IPS-15b (cell line): ENCODE data around the gene SAMD15.

Experiments used
- H3K27me3 ChIP-seq: one replicate; pipeline ENCODE4 v1.6.1; 2013; ENCODE audit warnings: low read length; ENCODE audit not compliant: control insufficient read depth, insufficient read depth
- H3K36me3 ChIP-seq: one replicate; pipeline ENCODE4 v1.6.1; 2013; ENCODE audit warnings: low read length; ENCODE audit not compliant: control insufficient read depth, insufficient read depth
- H3K4me1 ChIP-seq: one replicate; pipeline ENCODE4 v1.6.1; 2013; ENCODE audit warnings: mild to moderate bottlenecking, low read length; ENCODE audit not compliant: control insufficient read depth, insufficient read depth
- H3K4me3 ChIP-seq: one replicate; pipeline ENCODE4 v1.5.1; 2013; ENCODE audit warnings: low read depth, low read length
- H3K9ac ChIP-seq: one replicate; pipeline ENCODE4 v1.6.1; 2013; ENCODE audit warnings: low read depth, mild to moderate bottlenecking, low read length
- H3K9me3 ChIP-seq: one replicate; pipeline ENCODE4 v1.6.1; 2013; ENCODE audit warnings: mild to moderate bottlenecking, low read length; ENCODE audit not compliant: control insufficient read depth, insufficient read depth

Gene SAMD15

GRCh38 chr14:77421201-77421600 is 44.0 kb downstream of the SAMD15 start:
- Histone ChIP-seq H3K9me3 (no peaks in the 10 kb centered on the region), H3K36me3 (peaks cover 4% of the 10 kb centered on the region), H3K9ac (no peak overlapping the region), H3K4me1 (peaks cover 7% of the 10 kb centered on the region), H3K27me3 (no peaks in the 10 kb centered on the region), H3K4me3 (no peak overlapping the region)

- Histone ChIP-seq H3K4me1 (peaks cover 7% of the 10 kb centered on the region), H3K9ac (no peak within 1 kb of the TSS), H3K36me3 (peaks cover 4% of the 10 kb centered on the region), H3K9me3 (no peaks in the 10 kb centered on the region), H3K4me3 (no peak within 1 kb of the TSS), H3K27me3 (no peaks in the 10 kb centered on the region)
Measured at GRCh38 chr14:77423423-77423822, 46.2 kb downstream of the SAMD15 start, which contains the start of gene NOXRED1. TSS of gene NOXRED1 (minus strand) at chr14:77423523. CDS start at chr14:77422889, 634 bp downstream.

GRCh38 chr14:77424862-77425261 is 47.7 kb downstream of the SAMD15 start:
- no peak overlapping the region for H3K4me3 ChIP-seq
- H3K27me3 ChIP-seq, result no peaks in the 10 kb centered on the region
- H3K9ac ChIP-seq, result no peak overlapping the region
- no peaks in the 10 kb centered on the region for H3K9me3 ChIP-seq
- peaks cover 7% of the 10 kb centered on the region for H3K4me1 ChIP-seq
- peaks cover 4% of the 10 kb centered on the region for H3K36me3 ChIP-seq

- Histone ChIP-seq H3K9ac (no peak overlapping the region), H3K4me3 (no peak overlapping the region), H3K4me1 (peaks cover 7% of the 10 kb centered on the region), H3K36me3 (peaks cover 4% of the 10 kb centered on the region), H3K27me3 (no peaks in the 10 kb centered on the region), H3K9me3 (no peaks in the 10 kb centered on the region)
Measured at GRCh38 chr14:77426396-77426795, 49.2 kb downstream of the SAMD15 start.

- Histone ChIP-seq H3K4me1 (no peaks in the 10 kb centered on the region), H3K27me3 (no peaks in the 10 kb centered on the region), H3K9ac (no peak overlapping the region), H3K9me3 (no peaks in the 10 kb centered on the region), H3K36me3 (peaks cover 4% of the 10 kb centered on the region), H3K4me3 (no peak overlapping the region)
Measured at GRCh38 chr14:77436042-77436441, 58.9 kb downstream of the SAMD15 start.

GRCh38 chr14:77438596-77438995 is 61.4 kb downstream of the SAMD15 start:
- Histone ChIP-seq H3K36me3 (peaks cover 19% of the 10 kb centered on the region), H3K4me1 (no peaks in the 10 kb centered on the region), H3K9me3 (no peaks in the 10 kb centered on the region), H3K9ac (no peak overlapping the region), H3K27me3 (no peaks in the 10 kb centered on the region), H3K4me3 (no peak overlapping the region)

GRCh38 chr14:77439861-77440260 is 62.7 kb downstream of the SAMD15 start:
- Histone ChIP-seq H3K27me3 (no peaks in the 10 kb centered on the region), H3K9me3 (no peaks in the 10 kb centered on the region), H3K4me3 (no peak overlapping the region), H3K36me3 (peaks cover 19% of the 10 kb centered on the region), H3K4me1 (no peaks in the 10 kb centered on the region), H3K9ac (no peak overlapping the region)
